ENCODE measurements around the gene ABCD4.

DNA sequence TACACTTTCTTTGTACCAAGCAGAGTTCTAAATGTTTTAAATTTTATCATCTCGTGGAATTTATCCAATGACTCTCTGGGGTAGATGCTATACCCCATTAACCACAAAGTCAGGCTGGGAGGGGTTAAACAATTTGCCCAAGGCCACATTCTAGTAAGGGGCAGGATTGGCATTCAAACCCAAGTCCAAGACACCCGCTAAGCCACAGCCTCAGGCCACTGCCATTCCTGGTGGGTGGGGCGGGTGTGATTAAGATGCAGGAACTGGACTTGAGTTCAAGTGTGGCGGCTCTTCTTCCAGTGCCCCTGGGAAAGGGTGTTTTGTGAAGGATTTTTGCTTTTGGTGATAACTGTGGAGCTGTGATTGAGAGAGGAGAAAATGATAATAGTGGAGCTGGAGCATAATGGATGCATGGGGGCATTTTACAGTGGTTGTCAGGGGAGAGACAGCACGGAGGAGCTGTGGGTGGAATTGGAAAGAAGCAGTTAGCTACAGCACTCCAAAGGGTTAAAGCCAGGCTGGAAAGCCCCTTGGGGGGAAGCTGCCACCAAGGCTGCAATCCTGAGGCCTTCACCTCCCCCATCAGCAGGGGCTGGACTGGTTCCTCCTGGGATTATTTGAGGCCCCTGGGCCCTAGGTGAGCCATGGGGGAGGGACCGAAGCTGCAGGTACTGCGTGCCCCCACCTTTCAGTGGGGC, 44.5 kb upstream of the ABCD4 start:
- TF ChIP-seq, protein P1, sequence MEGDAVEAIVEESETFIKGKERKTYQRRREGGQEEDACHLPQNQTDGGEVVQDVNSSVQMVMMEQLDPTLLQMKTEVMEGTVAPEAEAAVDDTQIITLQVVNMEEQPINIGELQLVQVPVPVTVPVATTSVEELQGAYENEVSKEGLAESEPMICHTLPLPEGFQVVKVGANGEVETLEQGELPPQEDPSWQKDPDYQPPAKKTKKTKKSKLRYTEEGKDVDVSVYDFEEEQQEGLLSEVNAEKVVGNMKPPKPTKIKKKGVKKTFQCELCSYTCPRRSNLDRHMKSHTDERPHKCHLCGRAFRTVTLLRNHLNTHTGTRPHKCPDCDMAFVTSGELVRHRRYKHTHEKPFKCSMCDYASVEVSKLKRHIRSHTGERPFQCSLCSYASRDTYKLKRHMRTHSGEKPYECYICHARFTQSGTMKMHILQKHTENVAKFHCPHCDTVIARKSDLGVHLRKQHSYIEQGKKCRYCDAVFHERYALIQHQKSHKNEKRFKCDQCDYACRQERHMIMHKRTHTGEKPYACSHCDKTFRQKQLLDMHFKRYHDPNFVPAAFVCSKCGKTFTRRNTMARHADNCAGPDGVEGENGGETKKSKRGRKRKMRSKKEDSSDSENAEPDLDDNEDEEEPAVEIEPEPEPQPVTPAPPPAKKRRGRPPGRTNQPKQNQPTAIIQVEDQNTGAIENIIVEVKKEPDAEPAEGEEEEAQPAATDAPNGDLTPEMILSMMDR (conservative IDR thresholded peaks at IDR 0.05 in 1 of 2, IDR thresholded peaks at IDR 0.05 in 1 of 2; ENCODE audit: extremely low read depth in 1 of 2, insufficient read depth in 1 of 2, low read depth in 1 of 2, low read length in 2 of 2) = no peak
- TF ChIP-seq EZH2 (IDR thresholded peaks at IDR 0.05; ENCODE audit: borderline replicate concordance, low read length) = no peak

Data from mammary epithelial cell (primary cell).